ENCODE measurements around the gene OR10H2. TPM values are rescaled to one million over a fixed set of nuclear protein-coding genes. Genes with fewer than 3 reads are reported as not detected.

The OR10H2 gene
- total and polyA plus RNA-seq, 12 donors = not detected

DNA sequence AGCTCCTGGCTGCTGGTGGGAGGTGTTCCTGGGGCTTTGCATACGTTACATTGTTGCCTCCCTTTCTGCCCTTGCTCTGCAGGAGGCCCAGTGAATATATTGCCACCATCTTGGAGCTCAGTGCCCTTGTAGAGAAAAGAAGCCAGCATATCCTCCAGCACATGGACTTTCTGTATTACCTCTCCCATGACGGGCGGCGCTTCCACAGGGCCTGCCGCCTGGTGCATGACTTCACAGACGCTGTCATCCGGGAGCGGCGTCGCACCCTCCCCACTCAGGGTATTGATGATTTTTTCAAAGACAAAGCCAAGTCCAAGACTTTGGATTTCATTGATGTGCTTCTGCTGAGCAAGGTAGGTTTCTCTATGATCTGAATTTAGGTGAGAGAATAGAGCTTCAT, 44.4 kb upstream of the OR10H2 start:
- Histone ChIP-seq H3K27me3 (peaks cover 0 to 3% (median 0%) of the 10 kb centered on the region in 7 donors), H3K27ac (no peak overlapping the region), H3K4me1 (no peaks in the 10 kb centered on the region), H3K4me3 (no peak overlapping the region), H3K9me3 (peaks cover 0 to 21% (median 6%) of the 10 kb centered on the region in 11 donors), H3K36me3 (peaks cover 0 to 50% (median 0%) of the 10 kb centered on the region in 9 donors)
- DNase-seq (no peak), ATAC-seq (no peak)
- TF ChIP-seq, protein P1, sequence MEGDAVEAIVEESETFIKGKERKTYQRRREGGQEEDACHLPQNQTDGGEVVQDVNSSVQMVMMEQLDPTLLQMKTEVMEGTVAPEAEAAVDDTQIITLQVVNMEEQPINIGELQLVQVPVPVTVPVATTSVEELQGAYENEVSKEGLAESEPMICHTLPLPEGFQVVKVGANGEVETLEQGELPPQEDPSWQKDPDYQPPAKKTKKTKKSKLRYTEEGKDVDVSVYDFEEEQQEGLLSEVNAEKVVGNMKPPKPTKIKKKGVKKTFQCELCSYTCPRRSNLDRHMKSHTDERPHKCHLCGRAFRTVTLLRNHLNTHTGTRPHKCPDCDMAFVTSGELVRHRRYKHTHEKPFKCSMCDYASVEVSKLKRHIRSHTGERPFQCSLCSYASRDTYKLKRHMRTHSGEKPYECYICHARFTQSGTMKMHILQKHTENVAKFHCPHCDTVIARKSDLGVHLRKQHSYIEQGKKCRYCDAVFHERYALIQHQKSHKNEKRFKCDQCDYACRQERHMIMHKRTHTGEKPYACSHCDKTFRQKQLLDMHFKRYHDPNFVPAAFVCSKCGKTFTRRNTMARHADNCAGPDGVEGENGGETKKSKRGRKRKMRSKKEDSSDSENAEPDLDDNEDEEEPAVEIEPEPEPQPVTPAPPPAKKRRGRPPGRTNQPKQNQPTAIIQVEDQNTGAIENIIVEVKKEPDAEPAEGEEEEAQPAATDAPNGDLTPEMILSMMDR (IDR thresholded peaks at IDR 0.05) = no peak
- WGBS, 2 donors = 79 to 81% methylated on average over 10 of the region's 10 CpGs
- intact Hi-C loops (cut with DNase I) = no loop called here

DNA sequence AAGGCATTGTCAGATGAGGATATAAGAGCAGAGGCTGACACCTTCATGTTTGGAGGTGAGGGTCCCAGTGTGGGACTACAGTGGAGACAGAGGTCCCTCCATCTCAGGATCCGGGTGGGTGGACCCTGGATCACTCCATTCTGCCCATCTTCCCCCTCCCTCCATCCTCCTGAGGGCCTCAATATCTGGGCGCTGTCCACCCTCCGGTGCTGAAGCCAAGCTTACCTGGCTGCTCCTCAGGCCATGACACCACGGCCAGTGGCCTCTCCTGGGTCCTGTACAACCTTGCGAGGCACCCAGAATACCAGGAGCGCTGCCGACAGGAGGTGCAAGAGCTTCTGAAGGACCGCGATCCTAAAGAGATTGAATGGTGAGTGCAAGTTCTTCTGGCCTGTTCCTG, 43.0 kb upstream of the OR10H2 start:
- WGBS, 2 donors = 31 to 40% methylated on average over 9 of the region's 9 CpGs
- DNase-seq (no peak), ATAC-seq (no peak)
- no peaks in the 10 kb centered on the region for H3K4me1 ChIP-seq
- TF ChIP-seq, protein P1 (IDR thresholded peaks at IDR 0.05) = no peak
- no peak overlapping the region for H3K4me3 ChIP-seq
- peaks cover 0 to 50% (median 0%) of the 10 kb centered on the region in 9 donors for H3K36me3 ChIP-seq
- no peak overlapping the region for H3K27ac ChIP-seq
- intact Hi-C loops (cut with DNase I) = no loop called here
- peaks cover 0 to 3% (median 0%) of the 10 kb centered on the region in 7 donors for H3K27me3 ChIP-seq
- H3K9me3 ChIP-seq = peaks cover 0 to 35% (median 14%) of the 10 kb centered on the region in 11 donors

DNA sequence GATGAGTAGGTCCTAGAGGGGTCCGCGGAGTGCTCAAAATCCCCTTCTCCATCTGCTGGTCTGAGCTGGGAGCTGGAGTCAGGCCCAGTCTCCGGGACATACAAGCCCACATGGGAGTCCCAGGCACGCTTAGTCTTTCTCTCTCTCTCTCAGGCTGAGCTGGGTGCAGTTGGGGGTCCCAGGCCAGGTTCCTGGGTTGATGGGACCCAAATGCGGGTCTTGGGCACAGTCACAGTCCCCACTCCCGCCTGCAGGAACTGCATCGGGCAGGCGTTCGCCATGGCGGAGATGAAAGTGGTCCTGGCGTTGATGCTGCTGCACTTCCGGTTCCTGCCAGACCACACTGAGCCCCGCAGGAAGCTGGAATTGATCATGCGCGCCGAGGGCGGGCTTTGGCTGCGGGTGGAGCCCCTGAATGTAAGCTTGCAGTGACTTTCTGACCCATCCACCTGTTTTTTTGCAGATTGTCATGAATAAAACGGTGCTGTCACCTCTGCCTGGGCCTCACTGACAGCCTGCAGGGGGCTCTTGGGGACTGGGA, 31.1 kb upstream of the OR10H2 start:
- peaks cover 0 to 11% (median 0%) of the 10 kb centered on the region in 9 donors for H3K36me3 ChIP-seq
- no peak for ATAC-seq
- TF ChIP-seq, protein P1 (IDR thresholded peaks at IDR 0.05) = no peak
- no peak overlapping the region for H3K27ac ChIP-seq
- H3K9me3 ChIP-seq = peaks cover 0 to 26% (median 0%) of the 10 kb centered on the region in 11 donors
- WGBS, 2 donors = 71 to 72% methylated on average over 19 of the region's 19 CpGs
- peaks cover 0 to 6% (median 0%) of the 10 kb centered on the region in 7 donors for H3K27me3 ChIP-seq
- no peaks in the 10 kb centered on the region for H3K4me1 ChIP-seq
- DNase-seq = no peak
- H3K4me3 ChIP-seq = no peak overlapping the region
- intact Hi-C loops (cut with DNase I) = no loop called here

DNA sequence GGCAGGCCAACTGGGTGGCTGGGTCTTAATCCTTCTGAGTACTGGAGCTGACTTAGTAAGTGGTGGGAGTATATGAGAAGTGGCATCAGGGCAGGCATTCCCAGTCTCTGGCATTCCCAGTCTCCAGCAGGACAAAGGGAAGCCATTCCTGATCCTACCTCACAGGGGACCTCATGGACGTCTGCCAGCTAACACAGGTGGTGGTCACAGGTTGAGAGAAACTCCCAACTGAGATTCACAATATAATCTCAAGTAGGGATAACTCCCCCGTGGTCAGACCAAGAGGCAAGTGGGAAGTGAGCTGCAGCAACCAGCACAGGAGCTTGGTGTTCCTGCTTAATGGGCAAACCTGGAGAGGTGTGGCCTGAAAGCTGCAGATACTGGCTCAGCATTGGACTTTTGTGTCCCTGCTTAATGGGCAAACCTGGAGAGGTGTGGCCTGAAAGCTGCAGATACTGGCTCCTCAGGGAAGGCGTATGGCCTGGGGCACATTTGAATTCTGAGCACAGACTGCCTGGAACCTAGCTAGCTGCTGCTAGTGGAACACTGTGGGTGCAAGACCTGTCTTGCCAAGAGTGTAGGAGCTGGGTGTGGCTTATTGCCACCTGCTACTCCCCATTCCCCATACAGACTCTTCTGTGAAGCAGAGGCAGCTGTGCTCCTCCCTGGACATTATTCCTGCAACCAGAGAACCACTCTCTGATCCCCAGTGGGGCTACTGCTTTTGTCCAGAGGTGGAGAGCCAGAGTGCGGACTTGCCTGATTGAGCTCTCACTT, 25.9 kb upstream of the OR10H2 start:
- H3K27ac ChIP-seq = no peak overlapping the region
- DNase-seq (no peak), ATAC-seq (peak in 3 of 8 donors; percentile 17 to 31 (median 22))
- peaks cover 0 to 17% (median 12%) of the 10 kb centered on the region in 9 donors for H3K4me1 ChIP-seq
- intact Hi-C loops (cut with DNase I) = no loop called here
- 52 to 65% methylated on average over 4 of the region's 4 CpGs for WGBS, 2 donors
- H3K27me3 ChIP-seq = peaks cover 0 to 1% (median 0%) of the 10 kb centered on the region in 7 donors
- peaks cover 0 to 21% (median 0%) of the 10 kb centered on the region in 11 donors for H3K9me3 ChIP-seq
- TF ChIP-seq, protein P1 (IDR thresholded peaks at IDR 0.05) = no peak
- no peak overlapping the region for H3K4me3 ChIP-seq
- peaks cover 0 to 11% (median 0%) of the 10 kb centered on the region in 9 donors for H3K36me3 ChIP-seq
